Measurements from ENCODE around the gene UPK1B.
"Not testable (repeated sequence)": the region's sequence is repeated elsewhere in the genome, so short reads cannot be mapped to it uniquely, and the experiment has no call there.

UPK1B gene

DNA sequence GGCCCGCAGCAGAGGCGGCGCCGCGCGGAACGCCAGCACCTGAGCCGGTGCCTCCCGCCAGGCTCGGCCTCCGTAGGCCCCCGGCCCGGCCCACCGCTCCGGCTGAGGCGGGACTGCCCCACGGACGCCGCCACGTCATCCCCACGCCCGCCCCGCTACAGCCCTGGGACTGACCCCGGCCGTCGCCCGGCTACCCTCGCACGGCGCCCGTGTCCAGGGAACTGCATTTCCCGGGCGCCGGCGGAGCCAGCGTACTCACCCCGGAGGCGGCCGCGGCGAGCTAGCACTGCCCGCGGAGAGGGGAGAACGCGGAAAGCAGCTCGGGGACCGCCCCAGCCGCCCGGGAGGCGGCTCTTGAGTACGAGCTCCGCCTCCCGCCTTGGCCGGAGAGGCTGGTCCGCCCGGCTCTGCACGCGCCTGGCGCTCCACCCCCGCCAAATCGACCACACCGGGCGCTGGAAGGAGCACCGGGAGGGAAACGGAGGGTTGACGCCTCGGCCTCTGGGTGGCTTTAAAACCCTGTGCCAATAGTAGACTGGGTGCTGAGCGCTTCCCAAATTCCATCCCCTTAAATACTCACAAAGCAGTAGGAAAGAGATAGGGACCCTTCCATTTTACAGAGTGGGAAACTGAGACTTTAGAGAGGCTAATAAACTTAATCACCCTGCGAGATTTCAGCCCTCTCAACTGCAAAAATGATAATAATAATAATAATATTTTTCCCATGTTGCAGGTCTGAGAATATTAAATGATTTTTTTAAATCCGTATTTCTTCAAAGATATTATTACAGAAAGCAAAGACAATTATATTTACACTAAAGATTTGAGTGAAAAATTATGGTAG lies 67.4 kb downstream of the UPK1B start, which contains the start of gene B4GALT4:
Gene B4GALT4 (minus strand): TSS at position 288 of the 844 bp plus-strand sequence. CDS start 10,779 bp downstream, outside the sequence.
- Histone ChIP-seq H3K27me3 (ENCODE audit: control insufficient read depth in 1 of 2, insufficient read depth in 2 of 2, low read length in 2 of 2) (no peaks in the 10 kb centered on the region), H3K4me3 (ENCODE audit: low read depth in 1 of 2, low read length in 2 of 2) (peak within 1 kb of the TSS; percentile 62 to 71), H3K36me3 (ENCODE audit: insufficient read depth, low read length) (peaks cover under 1% of the 10 kb centered on the region), H3K4me1 (ENCODE audit: insufficient read depth, low read length) (peaks cover 15% of the 10 kb centered on the region), H3K9me3 (ENCODE audit: low read length) (no peaks in the 10 kb centered on the region), H3K9ac (ENCODE audit: low read length) (peak within 1 kb of the TSS; percentile 55), H3K27ac (ENCODE audit: low read depth, low read length) (peak within 1 kb of the TSS; percentile 67)

DNA sequence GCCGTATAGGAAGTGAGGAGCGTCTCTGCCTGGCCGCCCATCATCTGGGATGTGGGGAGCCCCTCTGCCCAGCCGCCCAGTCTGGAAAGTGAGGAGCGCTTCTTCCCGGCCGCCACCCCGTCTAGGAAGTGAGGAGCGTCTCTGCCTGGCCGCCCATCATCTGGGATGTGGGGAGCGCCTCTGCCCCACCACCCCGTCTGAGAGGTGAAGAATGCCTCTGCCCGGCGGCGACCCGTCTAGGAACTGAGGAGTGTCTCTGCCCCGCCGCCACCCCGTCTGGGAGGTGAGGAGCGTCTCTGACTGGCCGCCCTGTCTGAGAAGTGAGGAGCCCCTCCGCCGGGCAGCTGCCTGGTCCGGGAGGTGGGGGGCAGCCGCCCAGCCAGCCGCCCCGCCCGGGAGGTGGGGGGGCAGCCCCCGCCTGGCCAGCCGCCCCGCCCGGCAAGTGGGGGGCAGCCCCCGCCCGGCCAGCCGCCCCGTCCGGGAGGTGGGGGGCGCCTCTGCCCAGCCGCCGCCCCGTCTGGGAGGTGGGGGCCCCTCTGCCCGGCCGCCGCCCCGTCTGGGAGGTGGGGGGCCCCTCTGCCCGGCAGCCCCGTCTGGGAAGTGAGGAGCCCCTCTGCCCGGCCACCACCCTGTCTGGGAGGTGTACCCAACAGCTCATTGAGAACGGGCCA lies 69.1 kb downstream of the UPK1B start:
- H3K36me3 ChIP-seq (ENCODE audit: insufficient read depth, low read length); H3K4me3 ChIP-seq (ENCODE audit: low read depth in 1 of 2, low read length in 2 of 2); H3K9me3 ChIP-seq (ENCODE audit: low read length); H3K27ac ChIP-seq (ENCODE audit: low read depth, low read length); H3K27me3 ChIP-seq (ENCODE audit: control insufficient read depth in 1 of 2, insufficient read depth in 2 of 2, low read length in 2 of 2); H3K9ac ChIP-seq (ENCODE audit: low read length): not testable (repeated sequence)
- H3K4me1 ChIP-seq (ENCODE audit: insufficient read depth, low read length): peaks cover 15% of the 10 kb centered on the region

DNA sequence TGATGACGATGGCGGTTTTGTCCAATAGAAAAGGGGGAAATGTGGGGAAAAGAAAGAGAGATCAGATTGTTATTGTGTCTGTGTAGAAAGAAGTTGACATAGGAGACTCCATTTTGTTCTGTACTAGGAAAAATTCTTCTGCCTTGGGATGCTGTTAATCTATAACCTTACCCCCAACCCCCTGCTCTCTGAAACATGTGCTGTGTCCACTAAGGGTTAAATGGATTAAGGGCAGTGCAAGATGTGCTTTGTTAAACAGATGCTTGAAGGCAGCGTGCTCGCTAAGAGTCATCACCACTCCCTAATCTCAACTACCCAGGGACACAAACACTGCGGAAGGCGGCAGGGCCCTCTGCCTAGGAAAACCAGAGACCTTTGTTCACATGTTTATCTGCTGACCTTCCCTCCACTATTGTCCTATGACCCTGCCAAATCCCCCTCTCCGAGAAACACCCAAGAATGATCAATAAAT lies 69.7 kb downstream of the UPK1B start:
- not testable (repeated sequence) for H3K4me3 ChIP-seq (ENCODE audit: low read depth in 1 of 2, low read length in 2 of 2); H3K9ac ChIP-seq (ENCODE audit: low read length); H3K36me3 ChIP-seq (ENCODE audit: insufficient read depth, low read length); H3K27me3 ChIP-seq (ENCODE audit: control insufficient read depth in 1 of 2, insufficient read depth in 2 of 2, low read length in 2 of 2); H3K9me3 ChIP-seq (ENCODE audit: low read length); H3K27ac ChIP-seq (ENCODE audit: low read depth, low read length)
- peaks cover 15% of the 10 kb centered on the region for H3K4me1 ChIP-seq (ENCODE audit: insufficient read depth, low read length)

DNA sequence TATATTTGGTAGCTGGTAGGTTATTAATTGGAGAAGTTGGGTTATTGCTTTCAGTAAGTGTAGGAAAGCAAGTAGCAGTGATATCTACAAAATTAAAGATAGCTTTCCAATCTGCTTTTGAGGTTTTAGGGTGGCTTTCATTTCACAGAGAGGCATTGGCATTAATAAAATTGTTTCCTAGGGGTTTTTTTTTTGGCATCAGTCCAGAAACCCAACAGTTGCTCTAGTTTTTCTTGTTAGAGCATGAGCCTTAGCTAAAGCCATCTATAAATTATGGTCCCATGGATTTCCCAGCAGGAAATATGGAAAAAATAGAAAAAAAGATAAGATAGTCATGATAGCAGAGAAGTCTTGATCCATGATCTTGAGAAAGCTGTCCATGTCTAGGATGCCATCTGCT lies 70.3 kb downstream of the UPK1B start:
- Histone ChIP-seq H3K4me1 (ENCODE audit: insufficient read depth, low read length) (peaks cover 15% of the 10 kb centered on the region), H3K27me3 (ENCODE audit: control insufficient read depth in 1 of 2, insufficient read depth in 2 of 2, low read length in 2 of 2) (no peaks in the 10 kb centered on the region), H3K27ac (ENCODE audit: low read depth, low read length) (no peak overlapping the region), H3K9ac (ENCODE audit: low read length) (no peak overlapping the region), H3K36me3 (ENCODE audit: insufficient read depth, low read length) (no peaks in the 10 kb centered on the region), H3K9me3 (ENCODE audit: low read length) (peaks cover 5% of the 10 kb centered on the region), H3K4me3 (ENCODE audit: low read depth in 1 of 2, low read length in 2 of 2) (no peak overlapping the region)

DNA sequence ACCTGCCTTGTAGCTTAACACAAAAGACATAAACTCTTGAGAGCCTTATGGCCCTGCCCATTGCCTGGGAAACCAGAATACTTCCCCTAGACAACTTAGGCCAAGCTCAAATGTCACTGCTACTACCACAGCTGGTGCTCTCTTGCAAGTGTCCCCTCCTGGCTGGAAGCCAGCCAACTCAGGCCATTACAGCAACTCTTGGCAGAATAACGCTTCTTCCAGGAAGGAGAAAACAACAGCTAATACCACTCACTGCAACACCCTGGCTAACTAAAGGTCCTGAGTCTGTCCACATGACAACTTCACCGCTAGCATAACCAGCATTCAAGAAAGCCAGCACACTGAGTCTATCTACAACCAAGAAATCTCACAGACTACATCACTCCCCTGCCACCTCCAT lies 72.4 kb downstream of the UPK1B start:
- Histone ChIP-seq H3K27ac (ENCODE audit: low read depth, low read length) (no peak overlapping the region), H3K27me3 (ENCODE audit: control insufficient read depth in 1 of 2, insufficient read depth in 2 of 2, low read length in 2 of 2) (no peaks in the 10 kb centered on the region), H3K9ac (ENCODE audit: low read length) (no peak overlapping the region), H3K4me1 (ENCODE audit: insufficient read depth, low read length) (peaks cover 8% of the 10 kb centered on the region), H3K36me3 (ENCODE audit: insufficient read depth, low read length) (no peaks in the 10 kb centered on the region), H3K4me3 (ENCODE audit: low read depth in 1 of 2, low read length in 2 of 2) (no peak overlapping the region), H3K9me3 (ENCODE audit: low read length) (peaks cover 6% of the 10 kb centered on the region)

All from muscle layer of colon (tissue), 2 donors.